ENCODE measurements around the gene RUVBL2.
"Not testable (repeated sequence)": the region's sequence is repeated elsewhere in the genome, so short reads cannot be mapped to it uniquely, and the experiment has no call there.

Gene RUVBL2

GRCh38 chr19:49056101-49056901 is 62.6 kb downstream of the RUVBL2 start:
- DNase-seq (ENCODE audit: insufficient read length, low spot score) = no peak
- FAIRE-seq = no peak
- TF ChIP-seq POLR2A (IDR thresholded peaks at IDR 0.05; ENCODE audit: low read depth, low read length) = peak; percentile 61

DNA sequence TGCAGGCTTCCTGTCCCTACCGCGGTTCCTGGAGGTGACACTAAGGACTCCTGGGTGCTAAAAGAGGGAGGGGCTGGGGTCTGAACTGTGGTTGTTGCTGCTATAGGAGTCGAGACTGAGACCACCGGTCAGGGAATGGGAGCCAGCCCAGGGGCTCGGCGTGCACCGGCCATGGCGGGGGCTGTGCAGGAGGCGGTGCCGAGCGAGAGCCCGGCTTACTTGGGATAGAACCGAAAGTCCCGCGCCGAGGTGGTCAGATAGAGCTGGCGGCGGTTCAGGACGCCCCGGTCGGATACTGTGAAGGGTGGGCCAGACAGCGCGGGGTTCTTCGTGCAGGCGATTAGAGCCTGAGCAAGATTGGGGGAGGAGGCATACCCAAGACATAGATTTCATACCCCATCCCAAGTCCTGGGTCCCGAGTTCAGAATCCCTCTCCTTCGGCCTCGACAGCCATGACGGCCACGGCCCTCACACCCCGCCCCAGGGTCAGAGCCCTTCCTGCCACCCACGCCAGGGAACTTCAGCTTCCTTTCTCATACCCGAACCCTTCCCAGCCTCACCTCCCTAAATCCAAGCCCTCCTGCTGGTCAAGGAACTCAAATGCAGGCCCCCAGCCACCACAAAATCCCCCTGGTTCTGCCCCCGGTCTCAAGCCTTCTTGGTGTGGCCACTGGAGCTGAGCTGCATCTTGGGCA is 63.4 kb downstream of the RUVBL2 start:
- DNase-seq (ENCODE audit: insufficient read length, low spot score); FAIRE-seq: not testable (repeated sequence)

DNA sequence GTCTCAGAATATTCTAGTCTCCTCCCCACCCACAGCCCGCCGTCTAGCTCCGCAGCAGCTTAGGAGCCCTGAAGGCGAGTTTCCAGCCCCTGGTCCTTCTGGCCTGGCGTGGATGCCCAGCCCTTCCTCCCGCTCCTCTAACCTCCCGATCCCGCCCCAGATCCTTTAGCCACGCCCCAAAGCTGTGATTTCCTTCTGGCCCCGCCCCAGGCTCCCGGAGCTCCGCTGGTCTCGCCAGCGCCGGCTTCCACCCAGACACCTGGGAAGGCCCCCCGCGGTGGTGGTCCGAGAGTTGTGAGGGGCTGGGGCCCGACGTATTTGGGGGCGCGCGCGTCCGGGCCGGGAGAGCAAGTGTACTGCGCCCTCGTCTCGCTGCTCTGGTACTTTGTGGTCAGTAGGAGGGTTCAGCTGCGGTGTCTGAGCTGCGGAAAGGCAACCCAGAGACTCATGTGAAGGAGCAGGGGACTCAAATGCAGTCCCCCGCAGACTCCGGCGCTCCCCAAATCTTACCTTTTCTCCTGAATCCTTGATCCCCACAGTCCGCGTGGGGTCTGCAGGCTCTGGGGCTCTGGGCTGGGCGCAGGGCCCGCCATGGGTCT is 64.0 kb downstream of the RUVBL2 start, which contains the start of gene CGB7:
TSS of gene CGB7 (minus strand) at position 114 of the 599 bp plus-strand sequence. CDS start 2,374 bp downstream, outside the sequence.
- peak; percentile 70 for DNase-seq (ENCODE audit: insufficient read length, low spot score)
- no peak for FAIRE-seq
- 0 out of 2 replicates have a peak, but pooled peaks have one; percentile 27 for TF ChIP-seq POLR2A (IDR thresholded peaks at IDR 0.05; ENCODE audit: low read depth, low read length)

- no peak for TF ChIP-seq POLR2A (IDR thresholded peaks at IDR 0.05; ENCODE audit: low read depth, low read length)
- no peak for FAIRE-seq
- DNase-seq (ENCODE audit: insufficient read length, low spot score) = no peak
Measured at GRCh38 chr19:49058562-49058961, 64.9 kb downstream of the RUVBL2 start.

DNA sequence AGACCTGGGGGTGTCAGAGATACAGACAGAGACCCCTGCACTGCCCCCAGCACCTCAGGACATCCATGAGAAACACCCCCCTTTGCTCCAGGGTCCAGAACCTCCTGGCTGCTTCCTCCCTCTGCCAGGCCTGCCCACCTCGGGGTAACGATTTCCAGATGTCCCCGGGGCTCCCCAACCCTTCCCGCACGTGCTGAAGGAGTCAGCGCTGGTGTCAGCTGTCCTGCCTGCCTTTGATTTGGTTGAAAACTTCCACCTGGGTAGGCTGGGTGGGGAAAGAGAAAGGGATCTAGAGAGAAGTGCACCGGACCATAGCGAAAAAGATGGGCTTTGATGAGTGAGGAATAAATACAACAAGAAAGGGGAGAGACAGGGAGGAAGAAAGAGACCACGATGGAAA is 65.4 kb downstream of the RUVBL2 start:
- FAIRE-seq (no peak), DNase-seq (ENCODE audit: insufficient read length, low spot score) (no peak)
- TF ChIP-seq POLR2A (IDR thresholded peaks at IDR 0.05; ENCODE audit: low read depth, low read length) = no peak

DNA sequence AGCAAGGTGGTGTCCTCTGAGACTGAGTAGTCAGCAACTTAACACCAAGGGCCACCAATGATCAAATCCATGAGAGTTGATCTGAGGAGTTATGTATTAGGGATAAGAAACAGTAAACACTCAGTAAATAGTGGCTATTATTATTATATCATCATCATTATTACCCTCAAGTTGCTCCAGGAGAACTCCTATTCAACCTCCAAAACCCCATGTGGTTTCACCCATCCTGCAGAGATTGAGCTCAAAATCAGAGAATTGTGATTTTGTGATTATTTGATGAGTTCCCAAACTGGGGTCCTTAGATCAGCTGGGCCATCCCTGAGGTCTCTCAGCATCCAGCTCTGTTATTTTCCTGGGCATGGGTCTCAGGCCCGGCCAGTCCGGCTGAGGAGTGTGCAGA is 67.3 kb downstream of the RUVBL2 start:
- FAIRE-seq = no peak

DNA sequence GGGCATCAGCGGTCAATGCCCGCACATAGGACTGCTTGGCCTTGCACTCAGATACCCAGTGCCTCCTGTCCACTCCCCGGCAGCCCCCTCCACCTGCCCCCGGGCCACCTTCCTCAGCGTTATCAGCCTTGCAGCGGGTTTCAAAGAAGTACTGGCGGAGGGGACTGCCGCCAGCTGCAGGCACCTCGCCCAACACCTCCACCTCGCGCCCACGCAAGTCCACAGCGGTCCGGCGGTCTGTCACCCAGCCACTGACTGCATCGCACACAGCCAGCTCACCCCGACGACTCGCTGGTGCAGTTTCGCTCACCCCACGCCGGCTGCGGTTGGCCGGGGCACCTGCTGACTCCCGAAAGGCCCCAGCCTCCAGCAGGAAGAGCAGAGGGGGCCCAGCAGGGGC is 67.8 kb downstream of the RUVBL2 start:
- FAIRE-seq (no peak), DNase-seq (ENCODE audit: insufficient read length, low spot score) (no peak)
- no peak for TF ChIP-seq POLR2A (IDR thresholded peaks at IDR 0.05; ENCODE audit: low read depth, low read length)

More for the DNA sequence above, 67.3 kb downstream of the RUVBL2 start:
- TF ChIP-seq POLR2A (IDR thresholded peaks at IDR 0.05; ENCODE audit: low read depth, low read length) = no peak
- no peak for DNase-seq (ENCODE audit: insufficient read length, low spot score)

DNA sequence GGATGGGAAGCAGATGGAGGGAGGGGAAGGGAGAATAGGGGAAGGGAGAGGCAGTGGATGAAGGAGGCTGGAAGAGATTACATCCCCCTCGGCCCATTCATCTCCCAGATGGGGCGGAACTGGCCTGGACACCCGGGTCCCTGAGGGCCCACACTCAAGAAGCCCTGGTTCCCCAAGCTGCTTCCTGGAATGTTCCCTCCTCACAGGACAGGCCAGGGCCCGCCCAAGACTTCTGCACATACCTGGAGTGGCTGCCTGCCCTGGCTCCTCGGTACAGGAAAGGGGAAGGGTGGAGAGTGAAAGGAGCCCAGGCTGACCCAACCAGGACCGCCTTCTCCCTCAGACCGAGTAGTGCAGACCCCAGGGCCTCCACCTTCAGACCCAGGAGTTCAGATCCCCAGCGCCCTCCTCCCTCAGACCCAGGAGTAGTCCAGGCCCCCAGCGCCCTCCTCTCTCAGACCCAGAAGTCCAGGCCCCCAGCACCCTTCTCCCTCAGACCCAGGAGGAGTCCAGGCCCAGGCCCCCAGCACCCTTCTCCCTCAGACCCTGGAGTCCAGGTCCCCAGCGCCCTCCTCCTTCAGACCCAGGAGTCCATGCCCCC is 70.4 kb downstream of the RUVBL2 start:
- DNase-seq (ENCODE audit: insufficient read length, low spot score) (no peak), FAIRE-seq (no peak)

GRCh38 chr19:49064768-49065611 is 71.3 kb downstream of the RUVBL2 start, which contains the start of gene NTF4:
NTF4 (minus strand) TSS chr19:49064818; CDS start chr19:49061997, 2,821 bp downstream.
- TF ChIP-seq POLR2A (IDR thresholded peaks at IDR 0.05; ENCODE audit: low read depth, low read length) = no peak
- no peak for FAIRE-seq
- DNase-seq (ENCODE audit: insufficient read length, low spot score) = no peak

More for the DNA sequence above, 70.4 kb downstream of the RUVBL2 start:
- no peak for TF ChIP-seq POLR2A (IDR thresholded peaks at IDR 0.05; ENCODE audit: low read depth, low read length)

All from H54 (cell line).